Measurements from ENCODE around the gene SCN5A.

DNA sequence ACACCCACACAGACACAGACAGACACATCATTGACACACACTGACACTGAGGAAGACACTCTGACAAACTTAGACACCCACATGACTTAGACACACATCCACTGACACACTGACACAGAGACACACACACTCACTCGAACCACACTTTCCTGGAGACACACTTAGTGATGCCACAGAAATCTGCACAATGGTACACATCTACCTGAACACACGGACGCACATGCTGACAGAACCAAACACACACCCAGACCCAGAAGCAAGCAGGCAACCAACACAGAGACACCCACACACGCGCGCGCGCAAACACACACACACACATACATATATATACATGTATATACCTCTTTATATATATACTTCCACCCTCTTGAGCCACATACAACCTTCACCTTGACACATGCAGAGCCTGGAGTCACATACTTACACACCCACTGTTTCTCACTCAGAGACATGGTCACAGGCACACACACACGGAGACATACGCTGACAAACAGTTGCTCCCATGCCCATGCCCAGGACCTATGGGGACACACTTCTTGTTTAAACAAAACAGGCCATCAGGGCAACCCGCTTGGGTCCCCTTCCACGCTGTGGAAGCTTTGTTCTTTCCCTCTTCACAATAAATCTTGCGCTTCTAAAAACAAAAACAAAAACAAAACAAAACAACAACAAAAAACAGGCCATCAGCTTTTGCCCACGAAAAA lies 913 bp upstream of the SCN5A start:
- TF ChIP-seq ZNF121 (CRISPR knock-in tag; IDR thresholded peaks at IDR 0.05) = no peak
- no peak for TF ChIP-seq CTCF (IDR thresholded peaks at IDR 0.05)
- TF ChIP-seq, protein P1, sequence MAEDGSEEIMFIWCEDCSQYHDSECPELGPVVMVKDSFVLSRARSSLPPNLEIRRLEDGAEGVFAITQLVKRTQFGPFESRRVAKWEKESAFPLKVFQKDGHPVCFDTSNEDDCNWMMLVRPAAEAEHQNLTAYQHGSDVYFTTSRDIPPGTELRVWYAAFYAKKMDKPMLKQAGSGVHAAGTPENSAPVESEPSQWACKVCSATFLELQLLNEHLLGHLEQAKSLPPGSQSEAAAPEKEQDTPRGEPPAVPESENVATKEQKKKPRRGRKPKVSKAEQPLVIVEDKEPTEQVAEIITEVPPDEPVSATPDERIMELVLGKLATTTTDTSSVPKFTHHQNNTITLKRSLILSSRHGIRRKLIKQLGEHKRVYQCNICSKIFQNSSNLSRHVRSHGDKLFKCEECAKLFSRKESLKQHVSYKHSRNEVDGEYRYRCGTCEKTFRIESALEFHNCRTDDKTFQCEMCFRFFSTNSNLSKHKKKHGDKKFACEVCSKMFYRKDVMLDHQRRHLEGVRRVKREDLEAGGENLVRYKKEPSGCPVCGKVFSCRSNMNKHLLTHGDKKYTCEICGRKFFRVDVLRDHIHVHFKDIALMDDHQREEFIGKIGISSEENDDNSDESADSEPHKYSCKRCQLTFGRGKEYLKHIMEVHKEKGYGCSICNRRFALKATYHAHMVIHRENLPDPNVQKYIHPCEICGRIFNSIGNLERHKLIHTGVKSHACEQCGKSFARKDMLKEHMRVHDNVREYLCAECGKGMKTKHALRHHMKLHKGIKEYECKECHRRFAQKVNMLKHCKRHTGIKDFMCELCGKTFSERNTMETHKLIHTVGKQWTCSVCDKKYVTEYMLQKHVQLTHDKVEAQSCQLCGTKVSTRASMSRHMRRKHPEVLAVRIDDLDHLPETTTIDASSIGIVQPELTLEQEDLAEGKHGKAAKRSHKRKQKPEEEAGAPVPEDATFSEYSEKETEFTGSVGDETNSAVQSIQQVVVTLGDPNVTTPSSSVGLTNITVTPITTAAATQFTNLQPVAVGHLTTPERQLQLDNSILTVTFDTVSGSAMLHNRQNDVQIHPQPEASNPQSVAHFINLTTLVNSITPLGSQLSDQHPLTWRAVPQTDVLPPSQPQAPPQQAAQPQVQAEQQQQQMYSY (CRISPR knock-in tag; IDR thresholded peaks at IDR 0.05) = no peak
- no peak for TF ChIP-seq SP1 (CRISPR knock-in tag; conservative IDR thresholded peaks at IDR 0.05)
- TF ChIP-seq CBFB (CRISPR knock-in tag; IDR thresholded peaks at IDR 0.05; ENCODE audit: low read depth) = no peak
- no peak for TF ChIP-seq PREB (CRISPR knock-in tag; IDR thresholded peaks at IDR 0.05; ENCODE audit: borderline replicate concordance)
- no peak for TF ChIP-seq NR3C1 (CRISPR knock-in tag; conservative IDR thresholded peaks at IDR 0.05; ENCODE audit: low read depth)
- TF ChIP-seq ATF6 (CRISPR knock-in tag; IDR thresholded peaks at IDR 0.05) = no peak
- TF ChIP-seq ELF4 (CRISPR knock-in tag; IDR thresholded peaks at IDR 0.05; ENCODE audit: low read depth) = no peak
- no peak for TF ChIP-seq ESRRA (CRISPR knock-in tag; IDR thresholded peaks at IDR 0.05; ENCODE audit: borderline replicate concordance)
- TF ChIP-seq E2F1 (CRISPR knock-in tag; IDR thresholded peaks at IDR 0.05) = no peak
- TF ChIP-seq CREM (CRISPR knock-in tag; IDR thresholded peaks at IDR 0.05) = no peak
- TF ChIP-seq ZSCAN18 (CRISPR knock-in tag; IDR thresholded peaks at IDR 0.05) = no peak
- TF ChIP-seq NR1H2 (CRISPR knock-in tag; IDR thresholded peaks at IDR 0.05) = no peak

Data from WTC11 (cell line).